Measurements from ENCODE around the gene FBXW9.
A peak's percentile ranks its signal among the peaks of the same experiment; 100 is the strongest.
"Not testable (repeated sequence)": the region's sequence is repeated elsewhere in the genome, so short reads cannot be mapped to it uniquely, and the experiment has no call there.

Gene FBXW9

GRCh38 chr19:12689012-12689411 lies 7.4 kb downstream of the FBXW9 start:
- H3K4me3 ChIP-seq (ENCODE audit: low read depth, low read length) = no peak overlapping the region
- no peak for DNase-seq
- no peaks in the 10 kb centered on the region for H3K27me3 ChIP-seq
- H3K4me1 ChIP-seq = no peaks in the 10 kb centered on the region
- TF ChIP-seq CTCF (IDR thresholded peaks at IDR 0.05; ENCODE audit: low read depth, low read length) = no peak
- no peaks in the 10 kb centered on the region for H3K36me3 ChIP-seq
- H3K9me3 ChIP-seq = no peaks in the 10 kb centered on the region

DNA sequence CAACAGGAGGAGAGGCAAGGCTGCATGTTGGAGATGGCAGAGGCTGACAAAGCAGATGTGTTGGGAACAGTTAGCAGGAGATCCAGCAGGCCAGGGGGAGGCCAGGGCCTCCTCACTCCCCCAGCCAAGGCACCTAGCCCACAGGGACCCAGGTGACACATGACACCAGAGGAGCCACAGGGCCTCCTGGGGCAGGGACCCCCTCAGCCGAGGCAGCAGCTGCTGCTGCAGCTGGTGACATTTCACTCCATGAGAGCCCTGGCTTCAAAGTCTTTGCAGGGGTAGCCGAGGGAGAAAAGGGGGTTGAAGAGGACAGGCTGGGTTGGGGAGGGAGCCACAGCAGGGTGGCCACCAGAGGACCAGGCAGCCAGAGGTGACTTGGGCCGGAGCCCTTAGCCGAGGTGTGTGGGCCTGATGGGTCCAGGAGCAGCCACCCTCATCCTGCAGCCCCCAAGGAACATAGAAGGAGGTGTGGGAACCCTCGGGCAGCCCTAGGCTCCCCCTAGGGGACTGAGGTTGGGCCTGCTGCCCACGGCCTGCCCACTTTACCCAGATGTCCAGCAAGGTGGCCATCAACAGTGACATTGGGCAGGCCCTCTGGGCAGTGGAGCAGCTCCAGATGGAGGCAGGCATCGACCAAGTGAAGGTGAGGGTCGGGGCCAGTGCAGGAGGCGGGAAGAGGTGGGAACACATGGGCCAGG lies 8.8 kb downstream of the FBXW9 start, which contains the start of gene GNG14:
GNG14 (plus strand) TSS at position 503 of the 701 bp plus-strand sequence; CDS start at position 554, 51 bp downstream.
- H3K4me3 ChIP-seq (ENCODE audit: low read depth, low read length) = no peak within 1 kb of the TSS
- H3K4me1 ChIP-seq = no peaks in the 10 kb centered on the region
- H3K36me3 ChIP-seq = no peaks in the 10 kb centered on the region
- H3K9me3 ChIP-seq = no peaks in the 10 kb centered on the region
- H3K27me3 ChIP-seq = no peaks in the 10 kb centered on the region
- no peak for DNase-seq
- TF ChIP-seq CTCF (IDR thresholded peaks at IDR 0.05; ENCODE audit: low read depth, low read length) = no peak

GRCh38 chr19:12685831-12686230 lies 10.6 kb downstream of the FBXW9 start:
- Histone ChIP-seq H3K4me1 (no peaks in the 10 kb centered on the region), H3K27me3 (no peaks in the 10 kb centered on the region), H3K9me3 (no peaks in the 10 kb centered on the region), H3K36me3 (no peaks in the 10 kb centered on the region), H3K4me3 (ENCODE audit: low read depth, low read length) (no peak overlapping the region)
- TF ChIP-seq CTCF (IDR thresholded peaks at IDR 0.05; ENCODE audit: low read depth, low read length) = no peak
- DNase-seq = no peak

DNA sequence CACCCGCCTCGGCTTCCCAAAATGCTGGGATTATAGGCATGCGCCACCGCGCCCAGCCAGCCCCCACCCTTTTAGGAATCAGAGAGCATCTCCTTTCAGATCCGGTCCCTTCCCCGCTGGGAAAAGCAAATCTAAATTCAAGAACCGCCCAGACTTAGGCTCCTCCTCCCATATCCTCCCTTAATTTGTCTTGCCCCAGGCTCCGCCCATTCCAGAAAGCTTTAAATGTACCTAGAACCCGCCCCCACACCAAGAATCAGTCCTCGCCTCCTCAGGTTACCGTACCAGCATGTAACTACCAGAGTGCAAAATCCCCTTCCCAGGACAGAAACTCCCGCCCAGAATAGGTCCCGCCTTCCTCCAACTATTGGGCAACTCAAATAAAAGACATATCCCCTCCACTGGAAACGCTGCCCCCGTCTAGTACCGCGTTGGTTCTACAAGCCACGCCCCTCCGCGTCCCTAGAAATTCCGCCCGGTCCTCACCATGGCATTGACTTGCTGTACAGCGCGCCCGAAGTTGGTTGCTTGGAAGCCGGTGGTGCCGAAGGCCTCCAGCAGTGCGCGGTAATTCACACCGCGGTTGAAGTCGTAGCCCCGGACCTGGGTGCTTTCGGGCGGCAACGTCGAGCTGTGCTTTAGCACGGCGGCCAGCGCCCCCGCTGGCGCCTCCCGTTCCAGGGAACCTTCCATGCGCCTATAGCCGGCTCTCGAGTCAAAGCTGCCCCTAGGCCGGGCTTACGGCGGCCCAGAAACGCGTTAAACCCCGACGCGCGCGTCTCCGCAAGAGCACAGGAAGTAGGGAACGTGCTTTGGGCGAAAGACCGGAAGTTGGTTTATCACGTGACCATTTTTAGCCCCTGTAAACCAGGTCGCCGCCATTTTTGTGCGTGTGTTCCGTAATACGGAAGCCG lies 15.1 kb downstream of the FBXW9 start, which contains the start of gene DHPS:
DHPS (minus strand) TSS at position 807 of the 914 bp plus-strand sequence; CDS start at position 693, 114 bp downstream.
- Histone ChIP-seq H3K9me3 (no peaks in the 10 kb centered on the region), H3K4me3 (ENCODE audit: low read depth, low read length) (peak within 1 kb of the TSS; percentile 80), H3K4me1 (no peaks in the 10 kb centered on the region), H3K36me3 (peaks cover 29% of the 10 kb centered on the region), H3K27me3 (no peaks in the 10 kb centered on the region)
- peak; percentile 92 for DNase-seq
- no peak for TF ChIP-seq CTCF (IDR thresholded peaks at IDR 0.05; ENCODE audit: low read depth, low read length)

DNA sequence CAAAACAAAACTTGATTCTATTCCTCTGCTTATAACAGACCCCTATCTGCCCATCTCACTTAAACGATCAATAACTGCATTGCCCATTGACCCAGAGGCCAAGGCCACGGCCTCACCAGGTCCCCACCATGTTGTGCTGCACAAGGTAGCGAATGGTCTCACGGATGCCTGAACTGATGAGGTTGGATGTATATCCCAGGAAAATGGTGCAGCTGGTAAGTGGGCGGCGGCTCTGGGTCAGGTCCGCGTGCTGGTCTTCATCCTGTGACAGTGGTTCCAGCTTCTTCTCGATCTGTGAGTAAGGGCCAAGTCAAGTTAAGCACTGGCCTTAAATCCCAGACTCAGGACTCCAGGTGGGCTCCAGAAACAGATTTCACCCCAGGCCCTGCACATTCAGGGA lies 16.4 kb downstream of the FBXW9 start:
- no peak for TF ChIP-seq CTCF (IDR thresholded peaks at IDR 0.05; ENCODE audit: low read depth, low read length)
- H3K36me3 ChIP-seq = peaks cover 42% of the 10 kb centered on the region

GRCh38 chr19:12678039-12678438 lies 18.4 kb downstream of the FBXW9 start:
- not testable (repeated sequence) for H3K9me3 ChIP-seq; DNase-seq; H3K27me3 ChIP-seq; H3K4me3 ChIP-seq (ENCODE audit: low read depth, low read length); H3K4me1 ChIP-seq
- peaks cover 57% of the 10 kb centered on the region for H3K36me3 ChIP-seq

More for the DNA sequence above, 16.4 kb downstream of the FBXW9 start:
- no peak overlapping the region for H3K4me3 ChIP-seq (ENCODE audit: low read depth, low read length)
- no peaks in the 10 kb centered on the region for H3K4me1 ChIP-seq
- no peaks in the 10 kb centered on the region for H3K9me3 ChIP-seq
- no peak for DNase-seq
- no peaks in the 10 kb centered on the region for H3K27me3 ChIP-seq
